HG02981 (cell line): ENCODE results near the gene TBC1D13.

Experiments
- ATAC-seq: cut with Tn5 transposase; IDR thresholded peaks from one replicate; pipeline ENCODE4 v1.9.1; 2021; ENCODE audit warnings: mild to moderate bottlenecking, moderate library complexity; ENCODE audit not compliant: unreplicated experiment

TBC1D13 gene

GRCh38 chr9:128819716-128820664 is 32.9 kb downstream of the TBC1D13 start:
- no peak for ATAC-seq

- no peak for ATAC-seq
Observed at GRCh38 chr9:128820665-128821583, 33.9 kb downstream of the TBC1D13 start.

GRCh38 chr9:128821584-128822406 is 34.7 kb downstream of the TBC1D13 start:
- ATAC-seq = no peak

- ATAC-seq = no peak
Observed at GRCh38 chr9:128822407-128823042, 35.5 kb downstream of the TBC1D13 start.

GRCh38 chr9:128823362-128823902 is 36.4 kb downstream of the TBC1D13 start:
- no peak for ATAC-seq

GRCh38 chr9:128823903-128824406 is 36.9 kb downstream of the TBC1D13 start:
- ATAC-seq = no peak

GRCh38 chr9:128824911-128825310 is 37.9 kb downstream of the TBC1D13 start:
- no peak for ATAC-seq

- ATAC-seq = no peak
Observed at GRCh38 chr9:128825923-128826700, 39.1 kb downstream of the TBC1D13 start.

GRCh38 chr9:128828267-128828666 is 41.2 kb downstream of the TBC1D13 start:
- no peak for ATAC-seq

GRCh38 chr9:128828719-128829452 is 41.8 kb downstream of the TBC1D13 start:
- ATAC-seq = peak; percentile 14

- peak; percentile 97 for ATAC-seq
Observed at GRCh38 chr9:128829477-128830251, 42.6 kb downstream of the TBC1D13 start, which contains the start of gene SPOUT1. Gene SPOUT1, minus strand, starts transcription at chr9:128829794. Its CDS starts 14 bp downstream, at chr9:128829780.

- ATAC-seq = no peak
Observed at GRCh38 chr9:128833696-128834095, 46.6 kb downstream of the TBC1D13 start.

GRCh38 chr9:128835246-128836210 is 48.5 kb downstream of the TBC1D13 start:
- ATAC-seq = no peak

- ATAC-seq = no peak
Observed at GRCh38 chr9:128836509-128837145, 49.6 kb downstream of the TBC1D13 start.

GRCh38 chr9:128838338-128838737 is 51.3 kb downstream of the TBC1D13 start:
- no peak for ATAC-seq

GRCh38 chr9:128840524-128840923 is 53.5 kb downstream of the TBC1D13 start:
- ATAC-seq = no peak
